Transverse colon (tissue), 4 donors: ENCODE results near the gene TANGO6.

Source experiments
- CTCF ChIP-seq, 5 experiments: fragments of 200-600 bp in 3 of 5; fragments of 450-650 bp in 2 of 5; sonication (generic) in 3 of 5; IDR thresholded peaks; 1 replicate in 2 of 5; 2 replicates in 3 of 5; pipeline ENCODE4 v1.5.1; 2016 to 2017; ENCODE audit warnings: antibody characterized with exemption in 5 of 5, inconsistent platforms in 3 of 5, mild to moderate bottlenecking in 2 of 5, moderate library complexity in 1 of 5
- EP300 ChIP-seq: sonication (generic); formaldehyde crosslinking; IDR thresholded peaks from one replicate; pipeline ENCODE4 v1.6.1; 2017; ENCODE audit warnings: antibody characterized with exemption, low read depth
- POLR2A ChIP-seq: fragments of 450-650 bp; IDR thresholded peaks from one replicate; pipeline ENCODE4 v1.6.1; 2016; ENCODE audit warnings: antibody characterized with exemption, mild to moderate bottlenecking, moderate library complexity
- POLR2AphosphoS5 ChIP-seq, 3 donors: sonication (generic); formaldehyde crosslinking; IDR thresholded peaks; one replicate each; pipeline ENCODE4 v1.6.1; 2016; ENCODE audit warnings: antibody characterized with exemption in 3 of 3

GRCh38 chr16:68884401-68884800 is 41.1 kb downstream of the TANGO6 start:
- TF ChIP-seq CTCF (IDR thresholded peaks at IDR 0.05) (no peak), POLR2A (no peak), POLR2AphosphoS5 (IDR thresholded peaks at IDR 0.05) (no peak), EP300 (no peak)
